ENCODE results near the gene TARM1.

TARM1 gene

DNA sequence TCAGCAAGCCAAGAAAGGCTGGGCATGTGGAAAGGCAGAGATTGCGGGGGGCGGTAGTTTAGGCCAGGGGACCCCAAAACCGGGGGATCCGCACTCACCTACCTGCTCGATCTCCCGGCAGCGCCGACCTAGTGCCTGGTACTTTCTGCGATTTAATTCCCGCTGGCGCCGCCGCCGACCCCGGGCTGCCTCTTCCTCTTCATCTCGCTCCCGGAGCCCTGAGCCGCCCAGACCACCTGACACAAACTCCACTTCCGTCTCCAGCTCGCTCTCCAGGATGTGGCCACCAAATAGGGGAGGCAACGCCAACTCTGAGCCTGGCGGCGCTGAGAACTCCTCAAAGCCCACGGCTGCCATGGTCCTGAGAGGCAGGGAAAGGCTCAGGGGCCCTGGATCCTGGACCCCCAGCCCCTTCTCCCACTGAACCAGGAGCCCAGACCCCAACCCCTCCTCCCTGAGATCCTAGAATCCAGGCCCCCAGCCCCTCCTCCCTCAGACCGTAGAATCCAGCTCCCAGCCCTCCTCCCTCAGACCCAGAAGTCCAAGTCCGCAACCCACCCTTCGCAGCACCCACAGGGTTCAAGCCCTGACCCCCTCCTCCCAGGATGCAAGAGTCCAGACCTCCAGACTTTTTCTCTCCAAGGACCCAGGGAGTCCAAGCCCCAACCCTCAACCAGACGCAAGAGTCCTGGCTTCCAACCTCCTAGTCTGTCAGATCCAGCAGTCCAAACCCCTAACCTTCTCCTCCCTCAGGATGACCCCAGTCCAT, 33.4 kb upstream of the TARM1 start:
- peak; percentile 73 for ATAC-seq
- TF ChIP-seq, protein P1, sequence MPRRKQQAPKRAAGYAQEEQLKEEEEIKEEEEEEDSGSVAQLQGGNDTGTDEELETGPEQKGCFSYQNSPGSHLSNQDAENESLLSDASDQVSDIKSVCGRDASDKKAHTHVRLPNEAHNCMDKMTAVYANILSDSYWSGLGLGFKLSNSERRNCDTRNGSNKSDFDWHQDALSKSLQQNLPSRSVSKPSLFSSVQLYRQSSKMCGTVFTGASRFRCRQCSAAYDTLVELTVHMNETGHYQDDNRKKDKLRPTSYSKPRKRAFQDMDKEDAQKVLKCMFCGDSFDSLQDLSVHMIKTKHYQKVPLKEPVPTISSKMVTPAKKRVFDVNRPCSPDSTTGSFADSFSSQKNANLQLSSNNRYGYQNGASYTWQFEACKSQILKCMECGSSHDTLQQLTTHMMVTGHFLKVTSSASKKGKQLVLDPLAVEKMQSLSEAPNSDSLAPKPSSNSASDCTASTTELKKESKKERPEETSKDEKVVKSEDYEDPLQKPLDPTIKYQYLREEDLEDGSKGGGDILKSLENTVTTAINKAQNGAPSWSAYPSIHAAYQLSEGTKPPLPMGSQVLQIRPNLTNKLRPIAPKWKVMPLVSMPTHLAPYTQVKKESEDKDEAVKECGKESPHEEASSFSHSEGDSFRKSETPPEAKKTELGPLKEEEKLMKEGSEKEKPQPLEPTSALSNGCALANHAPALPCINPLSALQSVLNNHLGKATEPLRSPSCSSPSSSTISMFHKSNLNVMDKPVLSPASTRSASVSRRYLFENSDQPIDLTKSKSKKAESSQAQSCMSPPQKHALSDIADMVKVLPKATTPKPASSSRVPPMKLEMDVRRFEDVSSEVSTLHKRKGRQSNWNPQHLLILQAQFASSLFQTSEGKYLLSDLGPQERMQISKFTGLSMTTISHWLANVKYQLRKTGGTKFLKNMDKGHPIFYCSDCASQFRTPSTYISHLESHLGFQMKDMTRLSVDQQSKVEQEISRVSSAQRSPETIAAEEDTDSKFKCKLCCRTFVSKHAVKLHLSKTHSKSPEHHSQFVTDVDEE (CRISPR knock-in tag; IDR thresholded peaks at IDR 0.05): no peak
- no peak for TF ChIP-seq GLIS3 (CRISPR knock-in tag; IDR thresholded peaks at IDR 0.05)
- TF ChIP-seq, protein P2, sequence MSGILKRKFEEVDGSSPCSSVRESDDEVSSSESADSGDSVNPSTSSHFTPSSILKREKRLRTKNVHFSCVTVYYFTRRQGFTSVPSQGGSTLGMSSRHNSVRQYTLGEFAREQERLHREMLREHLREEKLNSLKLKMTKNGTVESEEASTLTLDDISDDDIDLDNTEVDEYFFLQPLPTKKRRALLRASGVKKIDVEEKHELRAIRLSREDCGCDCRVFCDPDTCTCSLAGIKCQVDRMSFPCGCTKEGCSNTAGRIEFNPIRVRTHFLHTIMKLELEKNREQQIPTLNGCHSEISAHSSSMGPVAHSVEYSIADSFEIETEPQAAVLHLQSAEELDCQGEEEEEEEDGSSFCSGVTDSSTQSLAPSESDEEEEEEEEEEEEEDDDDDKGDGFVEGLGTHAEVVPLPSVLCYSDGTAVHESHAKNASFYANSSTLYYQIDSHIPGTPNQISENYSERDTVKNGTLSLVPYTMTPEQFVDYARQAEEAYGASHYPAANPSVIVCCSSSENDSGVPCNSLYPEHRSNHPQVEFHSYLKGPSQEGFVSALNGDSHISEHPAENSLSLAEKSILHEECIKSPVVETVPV (CRISPR knock-in tag; IDR thresholded peaks at IDR 0.05): no peak
- TF ChIP-seq RARB (CRISPR knock-in tag; IDR thresholded peaks at IDR 0.05): no peak
- no peak for TF ChIP-seq ZC3H10 (CRISPR knock-in tag; IDR thresholded peaks at IDR 0.05)
- TF ChIP-seq ISL1 (CRISPR knock-in tag; IDR thresholded peaks at IDR 0.05): no peak
- no peak for TF ChIP-seq CSDC2 (CRISPR knock-in tag; IDR thresholded peaks at IDR 0.05)
- no peak for TF ChIP-seq ZNF70 (CRISPR knock-in tag; IDR thresholded peaks at IDR 0.05)
- TF ChIP-seq TCF4 (CRISPR knock-in tag; IDR thresholded peaks at IDR 0.05; ENCODE audit: borderline replicate concordance): no peak
- TF ChIP-seq ZNF8 (CRISPR knock-in tag; IDR thresholded peaks at IDR 0.05): no peak
- TF ChIP-seq ZFP30 (CRISPR knock-in tag; IDR thresholded peaks at IDR 0.05): no peak
- no peak for TF ChIP-seq BACH2 (CRISPR knock-in tag; IDR thresholded peaks at IDR 0.05; ENCODE audit: borderline replicate concordance)
- no peak for TF ChIP-seq CREB5 (CRISPR knock-in tag; IDR thresholded peaks at IDR 0.05; ENCODE audit: low read depth)
- no peak for TF ChIP-seq TOX (CRISPR knock-in tag; IDR thresholded peaks at IDR 0.05; ENCODE audit: borderline replicate concordance)

DNA sequence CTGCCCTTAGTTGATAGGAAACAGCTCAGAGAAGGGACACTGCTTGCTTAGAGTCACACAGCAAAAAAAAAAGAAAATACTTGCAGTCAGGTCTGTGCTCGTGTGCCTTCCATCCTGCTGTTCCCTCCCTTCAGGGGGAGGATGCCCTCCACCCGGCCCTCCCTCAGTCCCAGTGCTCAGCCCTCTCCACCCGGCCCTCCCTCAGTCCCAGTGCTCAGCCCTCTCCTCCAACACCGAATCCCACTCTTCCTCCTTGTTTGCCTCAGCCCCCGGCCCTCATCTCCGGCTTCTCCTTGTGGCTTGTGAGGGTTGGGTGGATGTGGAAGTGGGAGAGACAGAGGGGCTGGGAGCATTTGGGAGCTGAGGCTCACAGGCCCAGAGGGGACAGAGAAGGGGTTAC, 28.5 kb upstream of the TARM1 start:
- no peak for ATAC-seq
- TF ChIP-seq, protein P3, sequence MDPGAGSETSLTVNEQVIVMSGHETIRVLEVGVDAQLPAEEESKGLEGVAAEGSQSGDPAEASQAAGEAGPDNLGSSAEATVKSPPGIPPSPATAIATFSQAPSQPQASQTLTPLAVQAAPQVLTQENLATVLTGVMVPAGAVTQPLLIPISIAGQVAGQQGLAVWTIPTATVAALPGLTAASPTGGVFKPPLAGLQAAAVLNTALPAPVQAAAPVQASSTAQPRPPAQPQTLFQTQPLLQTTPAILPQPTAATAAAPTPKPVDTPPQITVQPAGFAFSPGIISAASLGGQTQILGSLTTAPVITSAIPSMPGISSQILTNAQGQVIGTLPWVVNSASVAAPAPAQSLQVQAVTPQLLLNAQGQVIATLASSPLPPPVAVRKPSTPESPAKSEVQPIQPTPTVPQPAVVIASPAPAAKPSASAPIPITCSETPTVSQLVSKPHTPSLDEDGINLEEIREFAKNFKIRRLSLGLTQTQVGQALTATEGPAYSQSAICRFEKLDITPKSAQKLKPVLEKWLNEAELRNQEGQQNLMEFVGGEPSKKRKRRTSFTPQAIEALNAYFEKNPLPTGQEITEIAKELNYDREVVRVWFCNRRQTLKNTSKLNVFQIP (CRISPR knock-in tag; IDR thresholded peaks at IDR 0.05; ENCODE audit: borderline replicate concordance, low read depth): no peak
- TF ChIP-seq ZNF70 (CRISPR knock-in tag; IDR thresholded peaks at IDR 0.05) (no peak), CSDC2 (CRISPR knock-in tag; IDR thresholded peaks at IDR 0.05) (no peak), ZNF565 (CRISPR knock-in tag; conservative IDR thresholded peaks at IDR 0.05; ENCODE audit: low read depth) (no peak), ZC3H10 (CRISPR knock-in tag; IDR thresholded peaks at IDR 0.05) (no peak), ZNF8 (CRISPR knock-in tag; IDR thresholded peaks at IDR 0.05) (no peak), TOX (CRISPR knock-in tag; IDR thresholded peaks at IDR 0.05; ENCODE audit: borderline replicate concordance) (no peak), ARNTL (CRISPR knock-in tag; IDR thresholded peaks at IDR 0.05; ENCODE audit: borderline replicate concordance, low read depth) (no peak), SNAI2 (CRISPR knock-in tag; IDR thresholded peaks at IDR 0.05) (no peak), CREB5 (CRISPR knock-in tag; IDR thresholded peaks at IDR 0.05; ENCODE audit: low read depth) (no peak), OSR1 (CRISPR knock-in tag; IDR thresholded peaks at IDR 0.05) (no peak), ESRRG (CRISPR knock-in tag; IDR thresholded peaks at IDR 0.05) (no peak), RARB (CRISPR knock-in tag; IDR thresholded peaks at IDR 0.05) (no peak), ZFP3 (CRISPR knock-in tag; IDR thresholded peaks at IDR 0.05) (no peak), GLIS3 (CRISPR knock-in tag; IDR thresholded peaks at IDR 0.05) (no peak), BACH2 (CRISPR knock-in tag; IDR thresholded peaks at IDR 0.05; ENCODE audit: borderline replicate concordance) (no peak), PATZ1 (CRISPR knock-in tag; IDR thresholded peaks at IDR 0.05; ENCODE audit: borderline replicate concordance) (no peak)
- TF ChIP-seq, protein P1 (CRISPR knock-in tag; IDR thresholded peaks at IDR 0.05): no peak
- TF ChIP-seq, protein P2 (CRISPR knock-in tag; IDR thresholded peaks at IDR 0.05): no peak
